Erythroblast (primary cell): ENCODE data around the gene KDM4D.

ENCODE experiments used
- GATA1 ChIP-seq: IDR thresholded peaks from 2 replicates; pipeline ENCODE4 v1.6.1; 2011; ENCODE audit warnings: low read depth, mild to moderate bottlenecking, control low read depth, low read length, moderate library complexity
- POLR2A ChIP-seq: IDR thresholded peaks from 2 replicates; pipeline ENCODE4 v1.6.1; 2011; ENCODE audit warnings: mild to moderate bottlenecking, low read length

DNA sequence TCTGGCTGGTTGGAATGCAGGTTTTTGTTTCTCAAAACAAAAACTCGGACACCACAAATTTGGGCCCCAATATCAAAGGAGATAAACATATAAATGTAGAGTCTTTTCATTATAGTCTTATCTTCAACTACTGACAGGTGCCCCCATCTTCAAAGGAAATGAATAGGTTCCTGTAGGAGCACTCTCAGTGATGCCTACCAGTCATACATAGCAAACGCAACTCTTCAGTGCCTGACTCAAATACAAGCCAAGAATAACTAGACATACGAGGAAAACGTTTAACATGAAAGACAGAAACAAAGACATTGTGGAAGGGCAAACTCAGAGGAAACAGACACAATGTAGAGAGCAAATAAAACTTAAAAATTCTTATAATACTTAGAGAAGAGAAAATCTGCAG is 13.9 kb downstream of the KDM4D start:
- no peak for TF ChIP-seq POLR2A
- no peak for TF ChIP-seq GATA1
